Skeletal muscle tissue (tissue), 4 donors: Measurements from ENCODE around the gene SMIM38. TPM values are rescaled to one million over a fixed set of nuclear protein-coding genes. Genes with fewer than 3 reads are reported as not detected.

ENCODE experiments used
- H3K27ac ChIP-seq: one replicate; pipeline ENCODE4 v1.7.0; 2013; ENCODE audit warnings: mild to moderate bottlenecking, low read depth, low read length, inconsistent platforms
- H3K27me3 ChIP-seq, 3 donors: one replicate each; pipeline ENCODE4 v1.7.0; 2013; ENCODE audit warnings: low read length in 3 of 3; ENCODE audit not compliant: control insufficient read depth in 3 of 3, insufficient read depth in 3 of 3
- H3K36me3 ChIP-seq, 3 donors: one replicate each; pipeline ENCODE4 v1.7.0; 2013; ENCODE audit warnings: low read length in 3 of 3; ENCODE audit not compliant: control insufficient read depth in 3 of 3, insufficient read depth in 3 of 3
- H3K4me1 ChIP-seq, 3 donors: one replicate each; pipeline ENCODE4 v1.7.0; 2013; ENCODE audit warnings: low read length in 3 of 3, mild to moderate bottlenecking in 3 of 3; ENCODE audit not compliant: control insufficient read depth in 3 of 3, insufficient read depth in 3 of 3
- H3K4me3 ChIP-seq, 3 donors: one replicate each; pipeline ENCODE4 v1.7.0; 2013; ENCODE audit warnings: low read length in 3 of 3
- H3K9ac ChIP-seq, 3 donors: one replicate each; pipeline ENCODE4 v1.7.0; 2013; ENCODE audit warnings: low read length in 3 of 3, mild to moderate bottlenecking in 3 of 3, moderate library complexity in 2 of 3, low read depth in 1 of 3
- H3K9me3 ChIP-seq, 3 donors: one replicate each; pipeline ENCODE4 v1.7.0; 2013; ENCODE audit warnings: low read length in 3 of 3; ENCODE audit not compliant: control insufficient read depth in 3 of 3
- total RNA-seq: library from RNA; depleted of rRNA; stranded (reverse); fragments of >200 nt; gene quantifications from one replicate; pipeline ENCODE4 v1.2.3, GENCODE V29; 2014
- donor health status: Osteomylitis.

SMIM38 gene
- total RNA-seq, 1 donor from 2014 or later = under 0.01 TPM

- Histone ChIP-seq H3K36me3 (no peaks in the 10 kb centered on the region), H3K4me3 (no peak overlapping the region), H3K27me3 (peaks cover 0 to 10% (median 9%) of the 10 kb centered on the region in 3 donors), H3K4me1 (peaks cover 6 to 16% (median 10%) of the 10 kb centered on the region in 3 donors), H3K9me3 (peaks cover 0 to 4% (median 0%) of the 10 kb centered on the region in 3 donors), H3K27ac (no peak overlapping the region), H3K9ac (no peak overlapping the region)
Measured at GRCh38 chr11:69121621-69122325, 34.0 kb upstream of the SMIM38 start.

DNA sequence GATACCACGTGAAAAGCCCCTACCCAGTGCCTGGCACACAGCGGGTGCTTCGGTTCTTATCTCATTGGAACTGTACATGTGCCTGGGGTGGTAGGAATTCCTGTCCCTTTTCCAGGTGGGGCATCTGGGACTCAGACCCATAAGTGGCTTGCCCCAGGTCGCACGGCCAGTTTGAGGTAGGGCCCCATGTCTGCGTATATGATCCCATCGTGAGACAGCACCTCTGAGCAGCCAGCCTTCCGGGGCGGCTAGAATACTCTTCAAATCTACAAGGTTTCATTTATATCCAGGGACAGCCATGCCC, 33.5 kb upstream of the SMIM38 start:
- Histone ChIP-seq H3K4me1 (peaks cover 6 to 16% (median 10%) of the 10 kb centered on the region in 3 donors), H3K4me3 (no peak overlapping the region), H3K27me3 (peaks cover 0 to 11% (median 9%) of the 10 kb centered on the region in 3 donors), H3K9me3 (peaks cover 0 to 4% (median 0%) of the 10 kb centered on the region in 3 donors), H3K27ac (no peak overlapping the region), H3K36me3 (no peaks in the 10 kb centered on the region), H3K9ac (no peak overlapping the region)

- Histone ChIP-seq H3K36me3 (no peaks in the 10 kb centered on the region), H3K27me3 (peaks cover 0 to 11% (median 9%) of the 10 kb centered on the region in 3 donors), H3K9ac (peak overlapping the region in 1 of 3 donors; percentile 8), H3K27ac (no peak overlapping the region), H3K9me3 (peaks cover 0 to 4% (median 0%) of the 10 kb centered on the region in 3 donors), H3K4me1 (peaks cover 6 to 16% (median 10%) of the 10 kb centered on the region in 3 donors), H3K4me3 (no peak overlapping the region)
Measured at GRCh38 chr11:69122630-69123431, 32.9 kb upstream of the SMIM38 start.

- Histone ChIP-seq H3K9me3 (peaks cover 0 to 4% (median under 1%) of the 10 kb centered on the region in 3 donors), H3K27ac (no peak overlapping the region), H3K27me3 (peaks cover 0 to 11% (median 9%) of the 10 kb centered on the region in 3 donors), H3K36me3 (no peaks in the 10 kb centered on the region), H3K4me3 (no peak overlapping the region), H3K4me1 (peaks cover 6 to 16% (median 10%) of the 10 kb centered on the region in 3 donors), H3K9ac (peak overlapping the region in 1 of 3 donors; percentile 3)
Measured at GRCh38 chr11:69123593-69124545, 31.9 kb upstream of the SMIM38 start.

DNA sequence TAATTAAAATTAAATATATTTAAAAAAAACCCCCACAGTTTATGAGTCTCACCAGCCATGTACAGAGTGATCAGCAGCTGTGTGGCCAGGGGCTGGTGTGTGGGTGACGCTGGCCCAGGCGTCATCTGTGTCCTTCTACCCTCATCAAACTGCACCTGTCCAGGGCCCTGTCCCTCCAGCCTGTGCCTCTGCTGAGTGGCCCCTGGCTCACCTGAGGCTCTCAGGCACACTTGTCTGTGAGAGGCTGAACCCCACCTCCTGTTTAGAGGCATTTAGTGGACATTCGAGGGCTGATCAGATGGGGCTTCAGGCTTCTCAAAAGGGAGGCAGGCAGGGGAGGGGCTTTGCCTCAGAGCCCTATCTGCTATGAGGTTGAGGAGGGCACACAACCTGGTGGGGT, 29.9 kb upstream of the SMIM38 start:
- Histone ChIP-seq H3K27ac (no peak overlapping the region), H3K36me3 (no peaks in the 10 kb centered on the region), H3K4me3 (no peak overlapping the region), H3K4me1 (peaks cover 6 to 16% (median 10%) of the 10 kb centered on the region in 3 donors), H3K9me3 (peaks cover 0 to 3% (median 3%) of the 10 kb centered on the region in 3 donors), H3K9ac (no peak overlapping the region), H3K27me3 (peaks cover 0 to 11% (median 9%) of the 10 kb centered on the region in 3 donors)

- peaks cover 7 to 16% (median 10%) of the 10 kb centered on the region in 3 donors for H3K4me1 ChIP-seq
- H3K4me3 ChIP-seq = no peak overlapping the region
- H3K27ac ChIP-seq = no peak overlapping the region
- H3K36me3 ChIP-seq = no peaks in the 10 kb centered on the region
- peaks cover 0 to 11% (median 9%) of the 10 kb centered on the region in 3 donors for H3K27me3 ChIP-seq
- peaks cover 0 to 3% (median 3%) of the 10 kb centered on the region in 3 donors for H3K9me3 ChIP-seq
- no peak overlapping the region for H3K9ac ChIP-seq
Measured at GRCh38 chr11:69126286-69126685, 29.4 kb upstream of the SMIM38 start.

DNA sequence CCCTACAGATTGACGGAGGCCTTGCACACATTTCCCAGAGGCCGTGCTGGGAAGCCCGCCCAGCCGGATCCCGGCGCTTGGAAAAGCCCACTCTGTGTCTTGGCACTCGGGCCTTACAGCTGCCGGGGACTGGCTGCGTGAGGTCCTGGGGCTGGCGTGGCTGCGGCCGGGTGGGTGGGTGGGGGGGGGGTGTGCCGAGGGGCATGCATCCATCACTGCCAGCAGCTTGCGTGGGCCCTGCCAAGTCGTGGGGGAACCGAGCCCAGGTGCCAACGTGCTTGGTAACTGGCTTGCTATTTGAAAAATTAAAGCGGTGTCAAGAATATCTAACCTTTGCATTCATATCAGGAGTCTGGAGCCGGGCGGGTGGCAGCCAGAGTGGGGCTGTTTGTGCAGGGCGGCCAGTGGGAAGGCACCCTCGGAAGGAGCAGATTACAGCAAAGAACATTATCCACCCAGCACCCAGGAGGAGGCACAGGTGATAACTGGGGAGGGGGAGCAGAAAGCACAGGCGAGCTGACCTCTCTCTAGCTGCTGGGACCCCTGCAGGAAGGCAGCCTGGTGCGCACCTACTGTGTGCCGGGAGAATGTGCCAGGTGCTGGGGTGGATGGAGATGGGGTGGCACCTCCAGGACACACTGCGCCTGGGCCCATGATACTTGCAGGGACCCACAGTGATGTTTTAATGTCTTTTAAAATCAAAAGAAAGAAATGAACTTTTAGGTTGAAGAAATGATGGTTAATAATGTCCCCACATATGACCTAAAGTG, 28.5 kb upstream of the SMIM38 start:
- Histone ChIP-seq H3K9ac (no peak overlapping the region), H3K36me3 (no peaks in the 10 kb centered on the region), H3K4me3 (no peak overlapping the region), H3K27me3 (peaks cover 0 to 11% (median 9%) of the 10 kb centered on the region in 3 donors), H3K9me3 (peaks cover 0 to 3% (median 3%) of the 10 kb centered on the region in 3 donors), H3K4me1 (peaks cover 14 to 16% (median 16%) of the 10 kb centered on the region in 3 donors), H3K27ac (no peak overlapping the region)

DNA sequence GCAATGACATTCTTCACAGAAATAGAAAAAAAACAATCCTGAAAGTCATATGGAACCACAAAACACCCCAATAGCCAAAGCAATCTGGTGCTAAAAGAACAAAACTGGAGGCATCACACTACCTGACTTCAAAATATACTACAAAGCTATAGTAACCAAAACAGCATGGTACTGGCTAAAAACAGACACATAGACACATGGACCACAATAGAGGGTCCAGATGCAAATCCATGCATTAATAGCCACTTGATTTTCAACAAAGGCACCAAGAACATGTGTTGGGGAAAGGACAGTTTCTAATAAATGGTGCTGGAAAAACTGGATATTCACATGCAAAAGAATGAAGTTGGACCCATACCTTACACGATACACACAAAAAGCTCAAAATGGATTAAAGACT, 27.9 kb upstream of the SMIM38 start:
- peaks cover 10 to 11% (median 11%) of the 10 kb centered on the region in 3 donors for H3K4me1 ChIP-seq
- no peak overlapping the region for H3K9ac ChIP-seq
- H3K9me3 ChIP-seq = peaks cover under 1 to 6% (median 3%) of the 10 kb centered on the region in 3 donors
- H3K36me3 ChIP-seq = no peaks in the 10 kb centered on the region
- H3K27ac ChIP-seq = no peak overlapping the region
- peaks cover 0 to 11% (median 9%) of the 10 kb centered on the region in 3 donors for H3K27me3 ChIP-seq
- H3K4me3 ChIP-seq = no peak overlapping the region

DNA sequence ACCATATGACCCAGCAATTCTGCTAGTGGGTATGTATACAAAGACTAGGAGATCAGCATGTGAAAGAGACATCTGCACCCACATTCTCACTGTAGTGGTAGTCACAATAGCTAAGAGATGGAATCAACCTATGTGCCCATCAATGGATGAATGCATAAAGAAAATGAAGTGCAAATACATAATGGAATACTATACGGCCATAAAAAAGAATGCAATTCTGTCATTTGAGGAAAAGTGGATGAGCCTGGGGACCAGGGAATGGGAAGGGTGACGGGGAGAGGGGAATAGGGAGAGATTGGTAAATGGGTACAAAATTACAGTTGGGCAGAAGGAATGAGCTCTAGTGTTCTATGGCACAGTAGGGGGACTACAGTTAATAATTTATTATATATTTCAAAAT, 26.7 kb upstream of the SMIM38 start:
- Histone ChIP-seq H3K9ac (no peak overlapping the region), H3K27me3 (peaks cover 0 to 11% (median 9%) of the 10 kb centered on the region in 3 donors), H3K4me3 (no peak overlapping the region), H3K9me3 (peaks cover 3 to 6% (median 6%) of the 10 kb centered on the region in 3 donors), H3K27ac (no peak overlapping the region), H3K4me1 (peaks cover 5 to 11% (median 9%) of the 10 kb centered on the region in 3 donors), H3K36me3 (no peaks in the 10 kb centered on the region)
